Transverse colon (tissue), 3 donors: ENCODE measurements around the gene PON3.

Source experiments
- CTCF ChIP-seq, 5 experiments: fragments of 200-600 bp in 3 of 5; fragments of 450-650 bp in 2 of 5; sonication (generic) in 3 of 5; IDR thresholded peaks; 1 replicate in 2 of 5; 2 replicates in 3 of 5; pipeline ENCODE4 v1.5.1; 2016 to 2017; ENCODE audit warnings: antibody characterized with exemption in 5 of 5, inconsistent platforms in 3 of 5, mild to moderate bottlenecking in 2 of 5, moderate library complexity in 1 of 5
- EP300 ChIP-seq: sonication (generic); formaldehyde crosslinking; IDR thresholded peaks from one replicate; pipeline ENCODE4 v1.6.1; 2017; ENCODE audit warnings: antibody characterized with exemption, low read depth
- POLR2A ChIP-seq: fragments of 450-650 bp; IDR thresholded peaks from one replicate; pipeline ENCODE4 v1.6.1; 2016; ENCODE audit warnings: antibody characterized with exemption, mild to moderate bottlenecking, moderate library complexity

GRCh38 chr7:95412075-95412474, 15.9 kb upstream of the PON3 start:
- TF ChIP-seq CTCF (IDR thresholded peaks at IDR 0.05) = no peak
- no peak for TF ChIP-seq POLR2A
- no peak for TF ChIP-seq EP300
